HEK293 (cell line): ENCODE data around the gene NRP1.
A peak's percentile ranks its signal among the peaks of the same experiment; 100 is the strongest.

Experiments used
- MYNN ChIP-seq: fragments of 450-650 bp; formaldehyde crosslinking; IDR thresholded peaks from 2 replicates; pipeline ENCODE4 v1.5.1; 2016; ENCODE audit warnings: missing biosample characterization, missing genetic modification characterization, borderline replicate concordance
- OSR2 ChIP-seq: fragments of 450-650 bp; formaldehyde crosslinking; IDR thresholded peaks from 2 replicates; pipeline ENCODE4 v1.5.1; 2016; ENCODE audit warnings: missing biosample characterization, missing genetic modification characterization
- ZBTB21 ChIP-seq: fragments of 450-650 bp; formaldehyde crosslinking; IDR thresholded peaks from 2 replicates; pipeline ENCODE4 v1.5.1; 2017; ENCODE audit warnings: missing biosample characterization, missing genetic modification characterization
- ZNF10 ChIP-seq: fragments of 450-650 bp; formaldehyde crosslinking; IDR thresholded peaks from 2 replicates; pipeline ENCODE4 v1.5.1; 2017; ENCODE audit warnings: missing biosample characterization, missing genetic modification characterization
- ZNF114 ChIP-seq: fragments of 450-650 bp; formaldehyde crosslinking; IDR thresholded peaks from 2 replicates; pipeline ENCODE4 v1.5.0; 2017; ENCODE audit warnings: missing biosample characterization, missing genetic modification characterization
- ZNF155 ChIP-seq: fragments of 450-650 bp; formaldehyde crosslinking; IDR thresholded peaks from 2 replicates; pipeline ENCODE4 v1.5.1; 2016; ENCODE audit warnings: missing biosample characterization, missing genetic modification characterization
- ZNF341 ChIP-seq: fragments of 450-650 bp; formaldehyde crosslinking; IDR thresholded peaks from 2 replicates; pipeline ENCODE4; 2016; ENCODE audit warnings: low read depth, missing biosample characterization, missing genetic modification characterization
- ZNF366 ChIP-seq: fragments of 450-650 bp; formaldehyde crosslinking; conservative IDR thresholded peaks from 2 replicates; pipeline ENCODE4 v1.5.1; 2016; ENCODE audit warnings: missing biosample characterization, missing genetic modification characterization
- ZNF416 ChIP-seq: fragments of 450-650 bp; formaldehyde crosslinking; IDR thresholded peaks from 2 replicates; pipeline ENCODE4 v1.5.1; 2016; ENCODE audit warnings: missing biosample characterization, missing genetic modification characterization
- ZNF544 ChIP-seq: fragments of 450-650 bp; formaldehyde crosslinking; IDR thresholded peaks from 2 replicates; pipeline ENCODE4 v1.5.0; 2017; ENCODE audit warnings: missing biosample characterization, missing genetic modification characterization
- ZNF560 ChIP-seq: fragments of 450-650 bp; formaldehyde crosslinking; IDR thresholded peaks from 2 replicates; pipeline ENCODE4 v1.5.1; 2017; ENCODE audit warnings: missing biosample characterization, missing genetic modification characterization, borderline replicate concordance
- ZNF664 ChIP-seq: fragments of 450-650 bp; formaldehyde crosslinking; IDR thresholded peaks from 2 replicates; pipeline ENCODE4 v1.5.1; 2016; ENCODE audit warnings: missing biosample characterization, missing genetic modification characterization
- ZNF670 ChIP-seq: fragments of 450-650 bp; formaldehyde crosslinking; IDR thresholded peaks from 2 replicates; pipeline ENCODE4 v1.5.1; 2016; ENCODE audit warnings: missing biosample characterization, missing genetic modification characterization, low read depth
- ZNF768 ChIP-seq: fragments of 450-650 bp; formaldehyde crosslinking; IDR thresholded peaks from 2 replicates; pipeline ENCODE4 v1.5.1; 2018; ENCODE audit warnings: missing biosample characterization, mild to moderate bottlenecking, missing genetic modification characterization
- TF ChIP-seq, protein P1 (sequence below): sonication (generic); formaldehyde crosslinking; IDR thresholded peaks from 2 replicates; pipeline ENCODE4 v1.8.1; 2022; ENCODE audit warnings: mild to moderate bottlenecking, moderate library complexity, missing genetic modification reagents
- TF ChIP-seq, protein P2 (sequence below): fragments of 450-650 bp; formaldehyde crosslinking; IDR thresholded peaks from 2 replicates; pipeline ENCODE4 v1.5.1; 2016; ENCODE audit warnings: missing biosample characterization, missing genetic modification characterization
- TF ChIP-seq, protein P3 (sequence below): fragments of 450-650 bp; formaldehyde crosslinking; conservative IDR thresholded peaks from 2 replicates; pipeline ENCODE4 v1.5.1; 2016; ENCODE audit warnings: low read depth, missing biosample characterization, missing genetic modification characterization
- TF ChIP-seq, protein P4 (sequence below): fragments of 450-650 bp; formaldehyde crosslinking; IDR thresholded peaks from 2 replicates; pipeline ENCODE4 v1.5.1; 2016; ENCODE audit warnings: missing biosample characterization, missing genetic modification characterization, low read depth
- TF ChIP-seq, protein P5 (sequence below): fragments of 450-650 bp; formaldehyde crosslinking; IDR thresholded peaks from 2 replicates; pipeline ENCODE4 v1.5.1; 2016; ENCODE audit warnings: missing biosample characterization, missing genetic modification characterization
- TF ChIP-seq, protein P6 (sequence below): fragments of 450-650 bp; formaldehyde crosslinking; optimal IDR thresholded peaks from 2 replicates; pipeline ENCODE3; 2016; ENCODE audit warnings: missing biosample characterization, mild to moderate bottlenecking, missing genetic modification characterization
- TF ChIP-seq, protein P7 (sequence below): fragments of 450-650 bp; formaldehyde crosslinking; IDR thresholded peaks from 2 replicates; pipeline ENCODE4 v1.5.1; 2017; ENCODE audit warnings: missing biosample characterization, missing genetic modification characterization
- TF ChIP-seq, protein P8 (sequence below): fragments of 450-650 bp; formaldehyde crosslinking; IDR thresholded peaks from 2 replicates; pipeline ENCODE4 v1.5.1; 2017; ENCODE audit warnings: missing biosample characterization, mild to moderate bottlenecking, missing genetic modification characterization, moderate library complexity

The NRP1 gene

DNA sequence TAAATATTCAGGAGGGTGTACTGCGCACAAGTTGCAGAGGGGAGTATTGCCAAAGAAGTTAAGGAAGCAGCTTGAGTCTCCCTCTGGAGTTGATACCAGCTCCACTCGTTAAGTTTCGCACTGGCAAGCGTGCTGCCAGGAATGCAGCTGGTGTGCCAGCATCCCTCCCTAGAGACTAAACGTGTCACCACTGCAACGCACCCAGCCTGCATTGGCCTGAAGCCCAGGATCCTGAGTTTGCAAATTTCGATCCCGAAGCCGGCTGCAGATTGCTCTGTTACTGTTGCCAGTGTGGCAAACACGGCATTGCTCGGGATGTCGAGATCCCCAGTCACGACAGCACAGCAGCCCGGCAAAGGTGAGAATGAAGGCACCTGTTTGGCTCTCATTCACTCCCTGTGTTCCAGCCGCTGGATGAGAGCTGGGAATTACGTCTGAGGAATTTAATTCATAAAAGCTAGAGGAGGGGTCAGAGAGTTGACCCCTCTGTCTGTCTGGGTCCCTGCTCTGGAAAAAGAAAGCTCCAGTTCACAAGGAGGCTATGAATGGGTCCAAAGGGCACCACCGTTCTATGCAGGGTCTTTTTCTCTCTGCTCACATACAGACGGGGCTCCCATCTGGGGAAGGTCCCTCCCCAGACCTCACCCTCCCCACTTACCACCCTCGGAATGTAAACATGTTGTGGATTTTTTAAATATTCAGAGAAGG is 61.0 kb downstream of the NRP1 start (continued):
- TF ChIP-seq, protein P1, sequence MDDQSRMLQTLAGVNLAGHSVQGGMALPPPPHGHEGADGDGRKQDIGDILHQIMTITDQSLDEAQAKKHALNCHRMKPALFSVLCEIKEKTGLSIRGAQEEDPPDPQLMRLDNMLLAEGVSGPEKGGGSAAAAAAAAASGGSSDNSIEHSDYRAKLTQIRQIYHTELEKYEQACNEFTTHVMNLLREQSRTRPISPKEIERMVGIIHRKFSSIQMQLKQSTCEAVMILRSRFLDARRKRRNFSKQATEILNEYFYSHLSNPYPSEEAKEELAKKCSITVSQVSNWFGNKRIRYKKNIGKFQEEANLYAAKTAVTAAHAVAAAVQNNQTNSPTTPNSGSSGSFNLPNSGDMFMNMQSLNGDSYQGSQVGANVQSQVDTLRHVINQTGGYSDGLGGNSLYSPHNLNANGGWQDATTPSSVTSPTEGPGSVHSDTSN (CRISPR knock-in tag), result no peak
- no peak for TF ChIP-seq ZBTB21 (tag by site-specific recombination)
- no peak for TF ChIP-seq ZNF114 (tag by site-specific recombination)
- TF ChIP-seq ZNF10 (tag by site-specific recombination), result no peak
- no peak for TF ChIP-seq ZNF155
- TF ChIP-seq, protein P2, sequence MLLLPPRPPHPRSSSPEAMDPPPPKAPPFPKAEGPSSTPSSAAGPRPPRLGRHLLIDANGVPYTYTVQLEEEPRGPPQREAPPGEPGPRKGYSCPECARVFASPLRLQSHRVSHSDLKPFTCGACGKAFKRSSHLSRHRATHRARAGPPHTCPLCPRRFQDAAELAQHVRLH, result no peak
- TF ChIP-seq ZNF664 (tag by site-specific recombination), result no peak
- TF ChIP-seq MYNN (tag by site-specific recombination), result no peak
- TF ChIP-seq, protein P3, sequence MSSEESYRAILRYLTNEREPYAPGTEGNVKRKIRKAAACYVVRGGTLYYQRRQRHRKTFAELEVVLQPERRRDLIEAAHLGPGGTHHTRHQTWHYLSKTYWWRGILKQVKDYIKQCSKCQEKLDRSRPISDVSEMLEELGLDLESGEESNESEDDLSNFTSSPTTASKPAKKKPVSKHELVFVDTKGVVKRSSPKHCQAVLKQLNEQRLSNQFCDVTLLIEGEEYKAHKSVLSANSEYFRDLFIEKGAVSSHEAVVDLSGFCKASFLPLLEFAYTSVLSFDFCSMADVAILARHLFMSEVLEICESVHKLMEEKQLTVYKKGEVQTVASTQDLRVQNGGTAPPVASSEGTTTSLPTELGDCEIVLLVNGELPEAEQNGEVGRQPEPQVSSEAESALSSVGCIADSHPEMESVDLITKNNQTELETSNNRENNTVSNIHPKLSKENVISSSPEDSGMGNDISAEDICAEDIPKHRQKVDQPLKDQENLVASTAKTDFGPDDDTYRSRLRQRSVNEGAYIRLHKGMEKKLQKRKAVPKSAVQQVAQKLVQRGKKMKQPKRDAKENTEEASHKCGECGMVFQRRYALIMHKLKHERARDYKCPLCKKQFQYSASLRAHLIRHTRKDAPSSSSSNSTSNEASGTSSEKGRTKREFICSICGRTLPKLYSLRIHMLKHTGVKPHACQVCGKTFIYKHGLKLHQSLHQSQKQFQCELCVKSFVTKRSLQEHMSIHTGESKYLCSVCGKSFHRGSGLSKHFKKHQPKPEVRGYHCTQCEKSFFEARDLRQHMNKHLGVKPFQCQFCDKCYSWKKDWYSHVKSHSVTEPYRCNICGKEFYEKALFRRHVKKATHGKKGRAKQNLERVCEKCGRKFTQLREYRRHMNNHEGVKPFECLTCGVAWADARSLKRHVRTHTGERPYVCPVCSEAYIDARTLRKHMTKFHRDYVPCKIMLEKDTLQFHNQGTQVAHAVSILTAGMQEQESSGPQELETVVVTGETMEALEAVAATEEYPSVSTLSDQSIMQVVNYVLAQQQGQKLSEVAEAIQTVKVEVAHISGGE (tag by site-specific recombination), result no peak
- TF ChIP-seq ZNF416 (tag by site-specific recombination), result no peak
- TF ChIP-seq ZNF768 (tag by site-specific recombination), result no peak
- peak; percentile 54 for TF ChIP-seq ZNF341 (tag by site-specific recombination)
- TF ChIP-seq, protein P4, sequence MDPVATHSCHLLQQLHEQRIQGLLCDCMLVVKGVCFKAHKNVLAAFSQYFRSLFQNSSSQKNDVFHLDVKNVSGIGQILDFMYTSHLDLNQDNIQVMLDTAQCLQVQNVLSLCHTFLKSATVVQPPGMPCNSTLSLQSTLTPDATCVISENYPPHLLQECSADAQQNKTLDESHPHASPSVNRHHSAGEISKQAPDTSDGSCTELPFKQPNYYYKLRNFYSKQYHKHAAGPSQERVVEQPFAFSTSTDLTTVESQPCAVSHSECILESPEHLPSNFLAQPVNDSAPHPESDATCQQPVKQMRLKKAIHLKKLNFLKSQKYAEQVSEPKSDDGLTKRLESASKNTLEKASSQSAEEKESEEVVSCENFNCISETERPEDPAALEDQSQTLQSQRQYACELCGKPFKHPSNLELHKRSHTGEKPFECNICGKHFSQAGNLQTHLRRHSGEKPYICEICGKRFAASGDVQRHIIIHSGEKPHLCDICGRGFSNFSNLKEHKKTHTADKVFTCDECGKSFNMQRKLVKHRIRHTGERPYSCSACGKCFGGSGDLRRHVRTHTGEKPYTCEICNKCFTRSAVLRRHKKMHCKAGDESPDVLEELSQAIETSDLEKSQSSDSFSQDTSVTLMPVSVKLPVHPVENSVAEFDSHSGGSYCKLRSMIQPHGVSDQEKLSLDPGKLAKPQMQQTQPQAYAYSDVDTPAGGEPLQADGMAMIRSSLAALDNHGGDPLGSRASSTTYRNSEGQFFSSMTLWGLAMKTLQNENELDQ, result no peak
- TF ChIP-seq, protein P5, sequence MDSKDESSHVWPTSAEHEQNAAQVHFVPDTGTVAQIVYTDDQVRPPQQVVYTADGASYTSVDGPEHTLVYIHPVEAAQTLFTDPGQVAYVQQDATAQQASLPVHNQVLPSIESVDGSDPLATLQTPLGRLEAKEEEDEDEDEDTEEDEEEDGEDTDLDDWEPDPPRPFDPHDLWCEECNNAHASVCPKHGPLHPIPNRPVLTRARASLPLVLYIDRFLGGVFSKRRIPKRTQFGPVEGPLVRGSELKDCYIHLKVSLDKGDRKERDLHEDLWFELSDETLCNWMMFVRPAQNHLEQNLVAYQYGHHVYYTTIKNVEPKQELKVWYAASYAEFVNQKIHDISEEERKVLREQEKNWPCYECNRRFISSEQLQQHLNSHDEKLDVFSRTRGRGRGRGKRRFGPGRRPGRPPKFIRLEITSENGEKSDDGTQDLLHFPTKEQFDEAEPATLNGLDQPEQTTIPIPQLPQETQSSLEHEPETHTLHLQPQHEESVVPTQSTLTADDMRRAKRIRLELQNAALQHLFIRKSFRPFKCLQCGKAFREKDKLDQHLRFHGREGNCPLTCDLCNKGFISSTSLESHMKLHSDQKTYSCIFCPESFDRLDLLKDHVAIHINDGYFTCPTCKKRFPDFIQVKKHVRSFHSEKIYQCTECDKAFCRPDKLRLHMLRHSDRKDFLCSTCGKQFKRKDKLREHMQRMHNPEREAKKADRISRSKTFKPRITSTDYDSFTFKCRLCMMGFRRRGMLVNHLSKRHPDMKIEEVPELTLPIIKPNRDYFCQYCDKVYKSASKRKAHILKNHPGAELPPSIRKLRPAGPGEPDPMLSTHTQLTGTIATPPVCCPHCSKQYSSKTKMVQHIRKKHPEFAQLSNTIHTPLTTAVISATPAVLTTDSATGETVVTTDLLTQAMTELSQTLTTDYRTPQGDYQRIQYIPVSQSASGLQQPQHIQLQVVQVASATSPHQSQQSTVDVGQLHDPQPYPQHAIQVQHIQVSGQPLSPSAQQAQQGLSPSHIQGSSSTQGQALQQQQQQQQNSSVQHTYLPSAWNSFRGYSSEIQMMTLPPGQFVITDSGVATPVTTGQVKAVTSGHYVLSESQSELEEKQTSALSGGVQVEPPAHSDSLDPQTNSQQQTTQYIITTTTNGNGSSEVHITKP (tag by site-specific recombination), result peak; percentile 93
- TF ChIP-seq ZNF544, result no peak
- peak; percentile 71 for TF ChIP-seq OSR2 (tag by site-specific recombination)
- TF ChIP-seq, protein P6, sequence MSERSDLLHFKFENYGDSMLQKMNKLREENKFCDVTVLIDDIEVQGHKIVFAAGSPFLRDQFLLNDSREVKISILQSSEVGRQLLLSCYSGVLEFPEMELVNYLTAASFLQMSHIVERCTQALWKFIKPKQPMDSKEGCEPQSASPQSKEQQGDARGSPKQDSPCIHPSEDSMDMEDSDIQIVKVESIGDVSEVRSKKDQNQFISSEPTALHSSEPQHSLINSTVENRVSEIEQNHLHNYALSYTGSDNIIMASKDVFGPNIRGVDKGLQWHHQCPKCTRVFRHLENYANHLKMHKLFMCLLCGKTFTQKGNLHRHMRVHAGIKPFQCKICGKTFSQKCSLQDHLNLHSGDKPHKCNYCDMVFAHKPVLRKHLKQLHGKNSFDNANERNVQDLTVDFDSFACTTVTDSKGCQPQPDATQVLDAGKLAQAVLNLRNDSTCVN (tag by site-specific recombination), result peak; percentile 27
- TF ChIP-seq, protein P7, sequence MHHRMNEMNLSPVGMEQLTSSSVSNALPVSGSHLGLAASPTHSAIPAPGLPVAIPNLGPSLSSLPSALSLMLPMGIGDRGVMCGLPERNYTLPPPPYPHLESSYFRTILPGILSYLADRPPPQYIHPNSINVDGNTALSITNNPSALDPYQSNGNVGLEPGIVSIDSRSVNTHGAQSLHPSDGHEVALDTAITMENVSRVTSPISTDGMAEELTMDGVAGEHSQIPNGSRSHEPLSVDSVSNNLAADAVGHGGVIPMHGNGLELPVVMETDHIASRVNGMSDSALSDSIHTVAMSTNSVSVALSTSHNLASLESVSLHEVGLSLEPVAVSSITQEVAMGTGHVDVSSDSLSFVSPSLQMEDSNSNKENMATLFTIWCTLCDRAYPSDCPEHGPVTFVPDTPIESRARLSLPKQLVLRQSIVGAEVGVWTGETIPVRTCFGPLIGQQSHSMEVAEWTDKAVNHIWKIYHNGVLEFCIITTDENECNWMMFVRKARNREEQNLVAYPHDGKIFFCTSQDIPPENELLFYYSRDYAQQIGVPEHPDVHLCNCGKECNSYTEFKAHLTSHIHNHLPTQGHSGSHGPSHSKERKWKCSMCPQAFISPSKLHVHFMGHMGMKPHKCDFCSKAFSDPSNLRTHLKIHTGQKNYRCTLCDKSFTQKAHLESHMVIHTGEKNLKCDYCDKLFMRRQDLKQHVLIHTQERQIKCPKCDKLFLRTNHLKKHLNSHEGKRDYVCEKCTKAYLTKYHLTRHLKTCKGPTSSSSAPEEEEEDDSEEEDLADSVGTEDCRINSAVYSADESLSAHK (tag by site-specific recombination), result no peak
- TF ChIP-seq ZNF670 (tag by site-specific recombination), result no peak
- TF ChIP-seq, protein P8, sequence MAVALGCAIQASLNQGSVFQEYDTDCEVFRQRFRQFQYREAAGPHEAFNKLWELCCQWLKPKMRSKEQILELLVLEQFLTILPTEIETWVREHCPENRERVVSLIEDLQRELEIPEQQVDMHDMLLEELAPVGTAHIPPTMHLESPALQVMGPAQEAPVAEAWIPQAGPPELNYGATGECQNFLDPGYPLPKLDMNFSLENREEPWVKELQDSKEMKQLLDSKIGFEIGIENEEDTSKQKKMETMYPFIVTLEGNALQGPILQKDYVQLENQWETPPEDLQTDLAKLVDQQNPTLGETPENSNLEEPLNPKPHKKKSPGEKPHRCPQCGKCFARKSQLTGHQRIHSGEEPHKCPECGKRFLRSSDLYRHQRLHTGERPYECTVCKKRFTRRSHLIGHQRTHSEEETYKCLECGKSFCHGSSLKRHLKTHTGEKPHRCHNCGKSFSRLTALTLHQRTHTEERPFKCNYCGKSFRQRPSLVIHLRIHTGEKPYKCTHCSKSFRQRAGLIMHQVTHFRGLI, result peak; percentile 70
- peak; percentile 80 for TF ChIP-seq ZNF366 (tag by site-specific recombination)
- TF ChIP-seq ZNF560 (tag by site-specific recombination), result no peak
